Breast epithelium (tissue), 4 donors: ENCODE data around the gene PTPRN2. TPM values are rescaled to one million over a fixed set of nuclear protein-coding genes. Genes with fewer than 3 reads are reported as not detected.
A peak's percentile ranks its signal among the peaks of the same experiment; 100 is the strongest.

ENCODE experiments used
- DNase-seq, 2 donors: peaks; one replicate each; pipeline ENCODE4 v3.0.0-alpha.2; 2019; ENCODE audit warnings: low spot score in 2 of 2
- H3K27ac ChIP-seq, 2 donors: fragments of 200-600 bp; sonication (generic) in 1 of 2; one replicate each; pipeline ENCODE4 v1.5.1; 2016 to 2019; ENCODE audit warnings: mild to moderate bottlenecking in 1 of 2
- H3K27me3 ChIP-seq, 2 donors: fragments of 200-600 bp; sonication (generic) in 1 of 2; one replicate each; pipeline versions ENCODE4 v1.5.1 to v1.6.0; 2017 to 2019; ENCODE audit warnings: control low read depth in 1 of 2, mild to moderate bottlenecking in 1 of 2
- H3K36me3 ChIP-seq: fragments of 200-600 bp; one replicate; pipeline ENCODE4 v1.5.1; 2019
- H3K4me1 ChIP-seq, 2 donors: fragments of 200-600 bp; sonication (generic); one replicate each; pipeline ENCODE4 v1.5.1; 2016 to 2019; ENCODE audit warnings: control low read depth in 1 of 2
- H3K4me3 ChIP-seq, 3 donors: fragments of 200-600 bp; sonication (generic); 1 replicate in 2 of 3; 2 replicates in 1 of 3; pipeline ENCODE4 v1.5.1; 2016 to 2019; ENCODE audit warnings: mild to moderate bottlenecking in 3 of 3, moderate library complexity in 2 of 3
- H3K9me3 ChIP-seq, 2 donors: fragments of 200-600 bp; sonication (generic) in 1 of 2; one replicate each; pipeline ENCODE4 v1.5.1; 2016 to 2019; ENCODE audit warnings: control low read depth in 1 of 2
- POLR2A ChIP-seq: fragments of 450-650 bp; IDR thresholded peaks from one replicate; pipeline ENCODE4 v1.6.1; 2016; ENCODE audit warnings: antibody characterized with exemption, mild to moderate bottlenecking, moderate library complexity
- POLR2AphosphoS5 ChIP-seq, 3 donors: sonication (generic); formaldehyde crosslinking; IDR thresholded peaks; one replicate each; pipeline ENCODE4 v1.6.1; 2017; ENCODE audit warnings: antibody characterized with exemption in 3 of 3
- intact Hi-C: fragments of 100-400 bp; cut with DNase I; formaldehyde crosslinking; loops from one replicate; pipeline ENCODE4 v1.15.1; 2023; ENCODE audit warnings: low total_unique reads
- total RNA-seq, 3 donors: library from RNA; depleted of rRNA; stranded (reverse); fragments of >200 nt; gene quantifications; one replicate each; pipeline ENCODE4 v1.1.0, GENCODE V29; 2016
- TF ChIP-seq, protein P1 (sequence below), 3 donors: fragments of 450-650 bp; IDR thresholded peaks; one replicate each; pipeline ENCODE4 v1.5.1; 2016 to 2017; ENCODE audit warnings: antibody characterized with exemption in 3 of 3, mild to moderate bottlenecking in 3 of 3, moderate library complexity in 3 of 3

Gene PTPRN2
- total RNA-seq, 3 donors from 2014 or later: 1.6 to 2.2 (median 2.2) TPM

- H3K9me3 ChIP-seq: no peaks in the 10 kb centered on the region
- H3K27me3 ChIP-seq: peaks cover 0 to 26% of the 10 kb centered on the region in 2 donors
- DNase-seq: peak; percentile 24 to 48
- H3K4me3 ChIP-seq: peak overlapping the region in 1 of 3 donors; percentile 33
- H3K27ac ChIP-seq: peak overlapping the region in 1 of 2 donors; percentile 82
- intact Hi-C loops: no loop called here
- TF ChIP-seq POLR2AphosphoS5 (IDR thresholded peaks at IDR 0.05): no peak
- TF ChIP-seq, protein P1, sequence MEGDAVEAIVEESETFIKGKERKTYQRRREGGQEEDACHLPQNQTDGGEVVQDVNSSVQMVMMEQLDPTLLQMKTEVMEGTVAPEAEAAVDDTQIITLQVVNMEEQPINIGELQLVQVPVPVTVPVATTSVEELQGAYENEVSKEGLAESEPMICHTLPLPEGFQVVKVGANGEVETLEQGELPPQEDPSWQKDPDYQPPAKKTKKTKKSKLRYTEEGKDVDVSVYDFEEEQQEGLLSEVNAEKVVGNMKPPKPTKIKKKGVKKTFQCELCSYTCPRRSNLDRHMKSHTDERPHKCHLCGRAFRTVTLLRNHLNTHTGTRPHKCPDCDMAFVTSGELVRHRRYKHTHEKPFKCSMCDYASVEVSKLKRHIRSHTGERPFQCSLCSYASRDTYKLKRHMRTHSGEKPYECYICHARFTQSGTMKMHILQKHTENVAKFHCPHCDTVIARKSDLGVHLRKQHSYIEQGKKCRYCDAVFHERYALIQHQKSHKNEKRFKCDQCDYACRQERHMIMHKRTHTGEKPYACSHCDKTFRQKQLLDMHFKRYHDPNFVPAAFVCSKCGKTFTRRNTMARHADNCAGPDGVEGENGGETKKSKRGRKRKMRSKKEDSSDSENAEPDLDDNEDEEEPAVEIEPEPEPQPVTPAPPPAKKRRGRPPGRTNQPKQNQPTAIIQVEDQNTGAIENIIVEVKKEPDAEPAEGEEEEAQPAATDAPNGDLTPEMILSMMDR (IDR thresholded peaks at IDR 0.05): no peak
- TF ChIP-seq POLR2A: no peak
- no peaks in the 10 kb centered on the region for H3K4me1 ChIP-seq
- H3K36me3 ChIP-seq: no peaks in the 10 kb centered on the region
These were observed 972.4 kb downstream of the PTPRN2 start for GRCh38 chr7:157615101-157615817.

GRCh38 chr7:157614457-157615020, 973.1 kb downstream of the PTPRN2 start:
- peaks cover 0 to 25% of the 10 kb centered on the region in 2 donors for H3K27me3 ChIP-seq
- TF ChIP-seq, protein P1 (IDR thresholded peaks at IDR 0.05): no peak
- TF ChIP-seq POLR2A (no peak), POLR2AphosphoS5 (IDR thresholded peaks at IDR 0.05) (no peak)
- H3K9me3 ChIP-seq: no peaks in the 10 kb centered on the region
- H3K36me3 ChIP-seq: no peaks in the 10 kb centered on the region
- peak overlapping the region in 1 of 2 donors; percentile 82 for H3K27ac ChIP-seq
- H3K4me3 ChIP-seq: peak overlapping the region in 1 of 3 donors; percentile 33
- intact Hi-C loops: no loop called here
- no peaks in the 10 kb centered on the region for H3K4me1 ChIP-seq
- peak in 1 of 2 donors; percentile 44 for DNase-seq

GRCh38 chr7:157613575-157614322, 973.9 kb downstream of the PTPRN2 start:
- Histone ChIP-seq H3K36me3 (no peaks in the 10 kb centered on the region), H3K27ac (peak overlapping the region in 1 of 2 donors; percentile 25), H3K4me3 (peak overlapping the region; percentile 32 to 68 (median 49)), H3K9me3 (peaks cover 0 to 6% of the 10 kb centered on the region in 2 donors), H3K4me1 (no peaks in the 10 kb centered on the region), H3K27me3 (peaks cover 0 to 17% of the 10 kb centered on the region in 2 donors)
- DNase-seq: no peak
- TF ChIP-seq, protein P1 (IDR thresholded peaks at IDR 0.05): no peak
- TF ChIP-seq POLR2A (no peak), POLR2AphosphoS5 (IDR thresholded peaks at IDR 0.05) (no peak)
- intact Hi-C loops: no loop called here

DNA sequence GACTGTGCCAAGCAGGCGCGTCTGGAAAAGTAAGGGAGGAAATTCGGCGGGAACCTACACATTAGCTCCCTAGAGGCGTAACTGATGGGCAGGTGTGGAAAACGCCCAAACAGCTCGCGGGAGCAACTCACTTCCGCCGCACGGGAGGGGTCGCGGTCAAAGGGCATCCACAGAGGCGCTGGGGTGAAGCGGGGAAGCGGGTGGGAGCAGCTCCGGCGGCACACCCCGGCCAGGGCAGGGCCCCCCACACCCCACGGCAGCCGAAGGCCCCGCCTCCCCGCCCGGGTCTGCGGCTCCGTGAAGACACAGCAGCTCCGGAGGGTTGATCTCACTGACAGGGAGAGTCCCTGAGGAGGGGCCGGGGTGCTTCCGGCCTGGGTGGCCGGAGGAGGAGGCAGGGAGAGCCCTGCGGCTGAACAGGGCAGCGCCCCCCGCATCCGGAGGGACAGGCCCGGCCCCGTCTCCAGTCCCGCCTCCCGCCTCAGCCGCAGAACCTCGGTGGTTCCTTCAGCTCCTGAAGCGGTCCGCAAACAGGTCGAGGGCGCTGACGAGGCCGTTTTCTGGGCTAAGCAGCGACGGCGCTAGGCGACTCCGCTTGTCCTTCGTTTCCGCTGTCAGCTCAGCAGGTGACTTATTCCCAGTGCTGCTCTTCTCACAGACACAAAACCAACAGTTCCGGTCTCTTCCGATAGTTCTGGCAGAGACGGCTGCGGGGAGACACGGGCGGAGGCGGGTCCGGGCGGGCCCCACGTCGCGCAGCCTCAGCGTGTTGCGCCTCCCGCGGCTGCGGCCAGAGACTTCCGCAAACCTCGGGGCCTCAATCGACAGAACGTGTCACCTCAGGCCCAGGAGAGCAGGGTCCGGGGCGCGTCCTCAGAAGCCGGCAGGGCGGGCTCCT, 974.7 kb downstream of the PTPRN2 start:
- Histone ChIP-seq H3K4me3 (peak overlapping the region; percentile 32 to 68 (median 49)), H3K9me3 (peaks cover 0 to 11% of the 10 kb centered on the region in 2 donors), H3K36me3 (no peaks in the 10 kb centered on the region), H3K4me1 (no peaks in the 10 kb centered on the region), H3K27ac (peak overlapping the region in 1 of 2 donors; percentile 19), H3K27me3 (peaks cover 0 to 16% of the 10 kb centered on the region in 2 donors)
- TF ChIP-seq, protein P1 (IDR thresholded peaks at IDR 0.05): no peak
- TF ChIP-seq POLR2AphosphoS5 (IDR thresholded peaks at IDR 0.05) (no peak), POLR2A (no peak)
- intact Hi-C loops: no loop called here
- DNase-seq: peak in 1 of 2 donors; percentile 53
